NT2/D1 (cell line): ENCODE data around the gene DNMT3A.

Experiments
- SUZ12 ChIP-seq: IDR thresholded peaks from 2 replicates; pipeline ENCODE4 v1.6.1; 2011; ENCODE audit not compliant: insufficient read length, insufficient read depth; ENCODE audit errors: extremely low read depth
- ZNF274 ChIP-seq: IDR thresholded peaks from 2 replicates; pipeline ENCODE4 v1.6.1; 2011; ENCODE audit warnings: mild to moderate bottlenecking, low read depth, low read length

DNA sequence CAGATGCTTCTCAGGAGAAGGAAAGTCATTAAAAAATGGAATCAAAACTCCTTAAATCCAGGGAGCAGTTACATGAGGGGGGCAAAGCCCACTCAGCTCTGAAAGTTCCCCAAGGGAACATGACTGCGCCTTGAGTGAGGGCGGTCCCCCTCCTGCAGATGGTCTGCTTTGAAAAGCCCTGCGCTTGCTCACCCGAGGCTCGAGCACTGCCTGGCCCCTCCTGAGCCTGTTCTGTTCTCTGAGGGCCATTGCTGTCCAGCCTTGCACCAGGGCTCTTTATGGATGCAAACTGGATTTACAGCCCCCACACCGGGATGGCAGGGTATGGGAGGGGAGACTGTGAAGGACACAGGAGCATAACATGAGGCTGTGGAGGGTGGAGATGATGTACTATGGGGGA, 37.8 kb upstream of the DNMT3A start:
- no peak for TF ChIP-seq ZNF274
- TF ChIP-seq SUZ12: no peak
